SU-DHL-6 (cell line): ENCODE data around the gene ZNF502.

ENCODE experiments used
- EZH2phosphoT487 ChIP-seq: fragments of 200-600 bp; sonication (generic), shearing (Covaris generic); conservative IDR thresholded peaks from 2 replicates; pipeline ENCODE4 v1.6.1; 2018; ENCODE audit warnings: mild to moderate bottlenecking, antibody characterized with exemption, low read length, moderate library complexity, mixed read lengths
- TF ChIP-seq, protein P1 (sequence below): fragments of 200-600 bp; sonication (generic); IDR thresholded peaks from one replicate; pipeline ENCODE4 v1.5.1; 2017; ENCODE audit warnings: antibody characterized with exemption, mild to moderate bottlenecking, low read length, moderate library complexity; ENCODE audit not compliant: insufficient read depth, poor library complexity, severe bottlenecking

DNA sequence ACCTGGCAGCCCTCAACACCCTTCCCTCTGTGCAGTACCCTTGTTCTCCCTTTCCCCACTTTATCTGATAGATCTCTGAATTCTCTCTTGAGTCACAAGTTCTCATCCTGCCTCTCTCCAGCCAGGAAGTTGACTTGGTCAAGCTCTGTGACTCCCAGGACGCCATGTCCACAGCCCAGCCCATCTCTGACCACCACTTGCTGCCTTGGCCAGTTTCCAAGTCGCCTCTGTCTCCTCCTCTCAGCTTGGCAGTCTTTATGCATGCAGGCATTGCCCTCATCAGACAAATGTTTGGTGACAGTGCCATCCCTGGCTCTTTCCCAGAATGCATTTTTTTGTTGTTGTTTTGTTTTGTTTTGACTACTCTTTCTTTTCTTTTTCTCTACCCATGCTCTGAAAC is 38.2 kb upstream of the ZNF502 start:
- TF ChIP-seq, protein P1, sequence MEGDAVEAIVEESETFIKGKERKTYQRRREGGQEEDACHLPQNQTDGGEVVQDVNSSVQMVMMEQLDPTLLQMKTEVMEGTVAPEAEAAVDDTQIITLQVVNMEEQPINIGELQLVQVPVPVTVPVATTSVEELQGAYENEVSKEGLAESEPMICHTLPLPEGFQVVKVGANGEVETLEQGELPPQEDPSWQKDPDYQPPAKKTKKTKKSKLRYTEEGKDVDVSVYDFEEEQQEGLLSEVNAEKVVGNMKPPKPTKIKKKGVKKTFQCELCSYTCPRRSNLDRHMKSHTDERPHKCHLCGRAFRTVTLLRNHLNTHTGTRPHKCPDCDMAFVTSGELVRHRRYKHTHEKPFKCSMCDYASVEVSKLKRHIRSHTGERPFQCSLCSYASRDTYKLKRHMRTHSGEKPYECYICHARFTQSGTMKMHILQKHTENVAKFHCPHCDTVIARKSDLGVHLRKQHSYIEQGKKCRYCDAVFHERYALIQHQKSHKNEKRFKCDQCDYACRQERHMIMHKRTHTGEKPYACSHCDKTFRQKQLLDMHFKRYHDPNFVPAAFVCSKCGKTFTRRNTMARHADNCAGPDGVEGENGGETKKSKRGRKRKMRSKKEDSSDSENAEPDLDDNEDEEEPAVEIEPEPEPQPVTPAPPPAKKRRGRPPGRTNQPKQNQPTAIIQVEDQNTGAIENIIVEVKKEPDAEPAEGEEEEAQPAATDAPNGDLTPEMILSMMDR, result no peak
- TF ChIP-seq EZH2phosphoT487, result no peak
